OCI-LY3 (cell line): ENCODE measurements around the gene DSE.

Experiments
- H2AFZ ChIP-seq: fragments of 200-600, 300-600 bp; shearing (Covaris generic); 2 replicates; pipeline ENCODE4 v1.6.0; 2014; ENCODE audit warnings: antibody characterized with exemption, low read depth, low read length
- H3K27ac ChIP-seq: fragments of 200-600, 300-600 bp; sonication (generic); 2 replicates; pipeline ENCODE4 v1.5.1; 2014; ENCODE audit warnings: mild to moderate bottlenecking, low read length, moderate library complexity, mixed read lengths
- H3K27me3 ChIP-seq: fragments of 200-600, 300-600 bp; sonication (generic); 2 replicates; pipeline ENCODE4 v1.6.1; 2014; ENCODE audit warnings: low read depth, low read length, mixed read lengths
- H3K36me3 ChIP-seq: fragments of 200-600, 300-600 bp; sonication (generic); replicated peaks from 2 replicates; pipeline ENCODE3; 2014; ENCODE audit warnings: low read depth, low read length, mixed read lengths
- H3K4me1 ChIP-seq: fragments of 300-600, 200-600 bp; sonication (generic); 2 replicates; pipeline ENCODE4 v1.6.1; 2014; ENCODE audit warnings: low read length, mixed read lengths
- H3K4me2 ChIP-seq: fragments of 200-600, 300-600 bp; sonication (generic); 2 replicates; pipeline ENCODE4 v1.6.1; 2014; ENCODE audit warnings: low read length, mixed read lengths
- H3K4me3 ChIP-seq: fragments of 300-600, 200-600 bp; sonication (generic); 2 replicates; pipeline ENCODE4 v1.5.1; 2014; ENCODE audit warnings: antibody characterized with exemption, mild to moderate bottlenecking, low read length, moderate library complexity
- H3K79me2 ChIP-seq: fragments of 300-600, 200-600 bp; shearing (Covaris generic); 2 replicates; pipeline ENCODE4 v1.6.1; 2014; ENCODE audit warnings: mild to moderate bottlenecking, low read length, mixed read lengths
- H3K9ac ChIP-seq: fragments of 300-600, 200-600 bp; shearing (Covaris generic); 2 replicates; pipeline ENCODE4 v1.6.0; 2014; ENCODE audit warnings: mild to moderate bottlenecking, low read length, moderate library complexity
- H3K9me3 ChIP-seq: fragments of 200-600, 300-600 bp; shearing (Covaris generic); 2 replicates; pipeline ENCODE4 v1.6.1; 2014; ENCODE audit warnings: low read length, mixed read lengths; ENCODE audit not compliant: insufficient read depth
- H4K20me1 ChIP-seq: fragments of 200-600, 300-600 bp; sonication (generic); 2 replicates; pipeline ENCODE4 v1.6.1; 2016; ENCODE audit warnings: low read length, mixed read lengths; ENCODE audit not compliant: insufficient read depth
- EZH2phosphoT487 ChIP-seq: fragments of 200-600 bp; shearing (Covaris generic); IDR thresholded peaks from 2 replicates; pipeline ENCODE4 v1.6.1; 2018; ENCODE audit warnings: antibody characterized with exemption, mixed run types, low read depth
- TF ChIP-seq, protein P1 (sequence below): fragments of 200-600, 300-600 bp; sonication (generic); IDR thresholded peaks from 2 replicates; pipeline ENCODE4 v1.5.1; 2014; ENCODE audit warnings: antibody characterized with exemption, low read length, low read depth

The DSE gene

DNA sequence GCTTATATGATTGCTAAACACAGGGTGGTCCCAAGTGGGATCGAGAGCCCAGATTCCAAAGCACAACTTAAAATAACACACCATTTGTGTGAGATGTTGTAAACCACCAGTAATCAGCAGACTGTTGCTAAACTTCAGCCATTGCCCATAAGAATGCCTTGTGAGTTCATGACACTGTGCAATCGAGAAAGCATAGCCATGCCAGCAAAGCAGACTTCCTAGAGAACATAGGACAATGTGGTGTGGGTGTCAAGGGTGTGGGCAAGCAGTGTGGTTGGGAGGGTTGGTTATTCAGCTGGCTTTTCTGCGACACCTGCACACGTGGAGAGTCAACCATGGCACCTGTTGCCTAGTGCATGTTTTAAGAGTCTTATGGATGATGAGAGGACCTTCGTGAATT, 74.4 kb downstream of the DSE start:
- Histone ChIP-seq H3K9ac (no peak overlapping the region), H3K4me2 (no peak overlapping the region), H3K36me3 (no peaks in the 10 kb centered on the region), H3K79me2 (no peaks in the 10 kb centered on the region), H3K27me3 (no peaks in the 10 kb centered on the region), H3K27ac (no peak overlapping the region), H3K4me1 (peaks cover 35% of the 10 kb centered on the region), H3K9me3 (no peaks in the 10 kb centered on the region), H3K4me3 (no peak overlapping the region), H2AFZ (no peak overlapping the region), H4K20me1 (no peaks in the 10 kb centered on the region)
- TF ChIP-seq, protein P1, sequence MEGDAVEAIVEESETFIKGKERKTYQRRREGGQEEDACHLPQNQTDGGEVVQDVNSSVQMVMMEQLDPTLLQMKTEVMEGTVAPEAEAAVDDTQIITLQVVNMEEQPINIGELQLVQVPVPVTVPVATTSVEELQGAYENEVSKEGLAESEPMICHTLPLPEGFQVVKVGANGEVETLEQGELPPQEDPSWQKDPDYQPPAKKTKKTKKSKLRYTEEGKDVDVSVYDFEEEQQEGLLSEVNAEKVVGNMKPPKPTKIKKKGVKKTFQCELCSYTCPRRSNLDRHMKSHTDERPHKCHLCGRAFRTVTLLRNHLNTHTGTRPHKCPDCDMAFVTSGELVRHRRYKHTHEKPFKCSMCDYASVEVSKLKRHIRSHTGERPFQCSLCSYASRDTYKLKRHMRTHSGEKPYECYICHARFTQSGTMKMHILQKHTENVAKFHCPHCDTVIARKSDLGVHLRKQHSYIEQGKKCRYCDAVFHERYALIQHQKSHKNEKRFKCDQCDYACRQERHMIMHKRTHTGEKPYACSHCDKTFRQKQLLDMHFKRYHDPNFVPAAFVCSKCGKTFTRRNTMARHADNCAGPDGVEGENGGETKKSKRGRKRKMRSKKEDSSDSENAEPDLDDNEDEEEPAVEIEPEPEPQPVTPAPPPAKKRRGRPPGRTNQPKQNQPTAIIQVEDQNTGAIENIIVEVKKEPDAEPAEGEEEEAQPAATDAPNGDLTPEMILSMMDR: no peak
- TF ChIP-seq EZH2phosphoT487: no peak

DNA sequence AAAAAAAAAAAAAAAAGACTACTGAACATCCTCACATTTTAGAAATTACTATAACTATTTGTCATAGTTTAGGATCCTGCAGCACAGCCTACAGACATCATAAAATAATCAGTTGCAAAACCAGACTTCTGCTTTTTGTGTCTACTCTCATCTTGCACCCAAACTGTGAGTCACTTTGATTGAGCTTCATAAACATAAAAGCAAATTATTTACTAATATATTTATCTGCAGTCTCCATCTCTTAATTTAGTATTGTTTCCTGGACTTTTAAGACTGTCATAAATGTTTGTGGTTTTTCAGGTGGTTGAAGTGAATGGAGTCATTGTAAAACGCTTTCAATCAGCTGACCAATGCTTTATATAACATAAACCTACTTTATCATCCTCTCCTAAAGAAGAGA, 75.7 kb downstream of the DSE start:
- Histone ChIP-seq H3K27me3 (no peaks in the 10 kb centered on the region), H3K9ac (no peak overlapping the region), H3K4me1 (peaks cover 43% of the 10 kb centered on the region), H3K79me2 (no peaks in the 10 kb centered on the region), H3K27ac (0 out of 2 replicates have a peak overlapping the region, but pooled peaks have one; percentile 37), H3K9me3 (no peaks in the 10 kb centered on the region), H3K4me2 (peak overlapping the region; percentile 54; the same call in 1 of the 2 replicates), H4K20me1 (no peaks in the 10 kb centered on the region), H3K36me3 (no peaks in the 10 kb centered on the region), H3K4me3 (no peak overlapping the region), H2AFZ (no peak overlapping the region)
- TF ChIP-seq EZH2phosphoT487: no peak
- TF ChIP-seq, protein P1: no peak

DNA sequence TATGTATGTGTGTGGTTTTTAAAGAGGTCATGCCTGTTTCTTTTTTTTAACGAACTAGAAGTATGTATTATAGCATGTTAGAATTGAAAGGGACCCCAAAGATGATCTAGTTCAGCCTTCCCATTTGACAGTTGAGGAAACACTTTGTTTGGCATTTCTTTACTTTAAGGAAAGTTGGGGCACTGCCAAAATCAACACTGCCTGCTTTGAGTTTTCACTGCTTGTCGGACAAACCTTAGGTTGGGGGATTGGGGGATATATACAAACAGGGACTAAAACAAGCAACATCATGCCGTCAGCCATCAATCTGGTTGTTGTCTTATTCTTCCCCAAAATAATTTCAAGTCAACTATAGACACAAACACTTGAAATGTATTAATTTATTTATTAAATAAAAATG, 76.3 kb downstream of the DSE start:
- H3K4me1 ChIP-seq: peaks cover 50% of the 10 kb centered on the region
- no peak overlapping the region for H3K9ac ChIP-seq
- H3K4me2 ChIP-seq: peak overlapping the region; percentile 54
- H3K79me2 ChIP-seq: no peaks in the 10 kb centered on the region
- H3K27ac ChIP-seq: peak overlapping the region; percentile 37; the same call in 1 of the 2 replicates
- H3K27me3 ChIP-seq: no peaks in the 10 kb centered on the region
- no peak overlapping the region for H2AFZ ChIP-seq
- 0 out of 2 replicates have a peak overlapping the region, but pooled peaks have one; percentile 18 for H3K4me3 ChIP-seq
- H4K20me1 ChIP-seq: no peaks in the 10 kb centered on the region
- H3K9me3 ChIP-seq: no peaks in the 10 kb centered on the region
- TF ChIP-seq, protein P1: no peak
- TF ChIP-seq EZH2phosphoT487: no peak
- H3K36me3 ChIP-seq: no peaks in the 10 kb centered on the region

DNA sequence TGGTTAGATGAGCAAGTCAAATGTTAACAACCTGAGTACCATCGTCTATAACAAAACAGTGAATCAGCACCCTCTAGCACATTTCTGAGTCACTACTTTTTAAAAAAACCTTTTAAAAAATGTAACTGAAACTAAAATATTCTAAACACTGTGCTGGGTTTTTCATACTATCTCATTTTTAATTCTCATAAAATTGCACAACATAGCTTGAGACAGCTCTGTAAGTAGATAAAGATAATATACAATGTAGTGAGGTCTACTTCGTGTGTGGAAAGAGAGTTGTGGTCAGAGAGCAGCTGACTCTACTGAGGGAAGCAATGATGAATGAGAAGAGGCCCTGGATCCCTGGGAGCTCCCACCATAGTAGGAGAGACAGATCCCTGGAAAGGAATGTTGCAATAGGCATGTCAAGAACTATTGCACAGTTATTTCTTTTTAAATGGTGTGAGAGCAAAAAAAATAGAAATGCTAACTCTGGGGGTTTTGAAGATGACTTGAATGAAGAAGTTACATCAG, 76.8 kb downstream of the DSE start:
- TF ChIP-seq, protein P1: peak; percentile 45
- TF ChIP-seq EZH2phosphoT487: no peak
- Histone ChIP-seq H3K27me3 (no peaks in the 10 kb centered on the region), H3K9ac (no peak overlapping the region), H4K20me1 (no peaks in the 10 kb centered on the region), H3K27ac (peak overlapping the region; percentile 49), H3K79me2 (no peaks in the 10 kb centered on the region), H3K4me2 (peak overlapping the region; percentile 54), H3K4me1 (peaks cover 50% of the 10 kb centered on the region), H3K4me3 (no peak overlapping the region), H3K9me3 (no peaks in the 10 kb centered on the region), H2AFZ (no peak overlapping the region), H3K36me3 (no peaks in the 10 kb centered on the region)
